HepG2 (cell line): Measurements from ENCODE around the gene HARBI1. TPM values are rescaled to one million over a fixed set of nuclear protein-coding genes. Genes with fewer than 3 reads are reported as not detected.
A peak's percentile ranks its signal among the peaks of the same experiment; 100 is the strongest.

Experiments used
- CENPT ChIP-seq: sonication (generic); formaldehyde crosslinking; IDR thresholded peaks from 2 replicates; pipeline ENCODE4 v1.8.0; 2022; ENCODE audit warnings: low read depth, mild to moderate bottlenecking, moderate library complexity, missing genetic modification reagents
- CHCHD3 ChIP-seq: sonication (generic); formaldehyde crosslinking; IDR thresholded peaks from 2 replicates; pipeline ENCODE4 v1.8.0; 2022; ENCODE audit warnings: mild to moderate bottlenecking, missing genetic modification reagents, moderate library complexity
- GTF3A ChIP-seq: sonication (generic); formaldehyde crosslinking; conservative IDR thresholded peaks from 2 replicates; pipeline ENCODE4 v1.4.0; 2020; ENCODE audit warnings: mild to moderate bottlenecking, missing genetic modification reagents
- HIVEP1 ChIP-seq: sonication (generic); formaldehyde crosslinking; IDR thresholded peaks from 2 replicates; pipeline ENCODE4 v1.4.0; 2020; ENCODE audit warnings: mild to moderate bottlenecking, missing genetic modification reagents
- IKZF1 ChIP-seq: fragments of 450-650 bp; IDR thresholded peaks from 2 replicates; pipeline ENCODE4 v1.7.1; 2016
- JARID2 ChIP-seq: sonication (generic); formaldehyde crosslinking; IDR thresholded peaks from 2 replicates; pipeline ENCODE4 v1.8.1; 2023; ENCODE audit warnings: missing genetic modification reagents, inconsistent platforms; ENCODE audit not compliant: insufficient replicate concordance
- JUN ChIP-seq: sonication (generic); formaldehyde crosslinking; IDR thresholded peaks from 2 replicates; pipeline ENCODE4 v1.4.0; 2020; ENCODE audit warnings: mild to moderate bottlenecking, missing genetic modification reagents
- NFKBIZ ChIP-seq: IDR thresholded peaks from 2 replicates; pipeline ENCODE4 v1.6.1; 2018; ENCODE audit warnings: missing genetic modification reagents, missing compliant biosample characterization
- RBFOX2 ChIP-seq: fragments of 200-400 bp; formaldehyde crosslinking; IDR thresholded peaks from 2 replicates; pipeline ENCODE4 v1.6.1; 2017; ENCODE audit warnings: low read depth, mild to moderate bottlenecking, low read length
- TBL1XR1 ChIP-seq: fragments of 150-350 bp; IDR thresholded peaks from 2 replicates; pipeline ENCODE4 v1.6.1; 2014; ENCODE audit warnings: borderline replicate concordance, low read length; ENCODE audit not compliant: partially characterized antibody
- ZBTB4 ChIP-seq: sonication (generic); formaldehyde crosslinking; IDR thresholded peaks from 2 replicates; pipeline ENCODE4 v1.4.0; 2020; ENCODE audit warnings: missing genetic modification reagents, mild to moderate bottlenecking, borderline replicate concordance
- ZBTB49 ChIP-seq: sonication (generic); formaldehyde crosslinking; IDR thresholded peaks from 2 replicates; pipeline ENCODE4 v1.4.0; 2020; ENCODE audit warnings: missing genetic modification reagents, borderline replicate concordance
- ZNF10 ChIP-seq: sonication (generic); formaldehyde crosslinking; IDR thresholded peaks from 2 replicates; pipeline ENCODE4 v1.4.0; 2020; ENCODE audit warnings: mild to moderate bottlenecking, low read depth, missing genetic modification reagents, borderline replicate concordance
- ZNF292 ChIP-seq: sonication (generic); formaldehyde crosslinking; IDR thresholded peaks from 2 replicates; pipeline ENCODE4 v1.8.1; 2022; ENCODE audit warnings: mild to moderate bottlenecking, low read depth, missing genetic modification reagents, borderline replicate concordance
- ZNF674 ChIP-seq: sonication (generic); formaldehyde crosslinking; IDR thresholded peaks from 2 replicates; pipeline ENCODE4 v1.5.0; 2020; ENCODE audit warnings: low read depth, mild to moderate bottlenecking, missing genetic modification reagents
- ZNF75D ChIP-seq: sonication (generic); formaldehyde crosslinking; IDR thresholded peaks from 2 replicates; pipeline ENCODE4 v1.8.1; 2023; ENCODE audit warnings: missing genetic modification reagents, mild to moderate bottlenecking, borderline replicate concordance
- ZSCAN31 ChIP-seq: sonication (generic); formaldehyde crosslinking; IDR thresholded peaks from 2 replicates; pipeline ENCODE4 v1.5.0; 2020; ENCODE audit warnings: low read depth, mild to moderate bottlenecking, missing genetic modification reagents
- polyA plus RNA-seq, 8 experiments: library from polyadenylated mRNA; depleted of rRNA in 3 of 8; stranded (reverse) in 7 of 8; unstranded in 1 of 8; fragments of >200 nt; fragmentation: Illumina TruSeq in 4 of 8; extraction: Trizol in 4 of 8; gene quantifications; 2 replicates each; pipeline versions ENCODE4 v1.2.1 to v1.2.3, GENCODE V29; 2011 to 2016; ENCODE audit warnings: low read depth in 4 of 8, missing spikeins in 1 of 8, mixed read lengths in 1 of 8; ENCODE audit not compliant: insufficient read depth in 1 of 8
- total RNA-seq, 5 experiments: library from RNA; depleted of rRNA; stranded (reverse); fragments of >200 nt; fragmentation: Illumina TruSeq; extraction: Trizol; gene quantifications; 2 replicates each; pipeline ENCODE4 v1.2.3, GENCODE V29; 2016; ENCODE audit warnings: low read depth in 1 of 5
- TF ChIP-seq, protein P1 (sequence below): sonication (generic); formaldehyde crosslinking; conservative IDR thresholded peaks from 2 replicates; pipeline ENCODE4 v1.8.0; 2022; ENCODE audit warnings: missing genetic modification reagents
- TF ChIP-seq, protein P2 (sequence below): sonication (generic); formaldehyde crosslinking; IDR thresholded peaks from 2 replicates; pipeline ENCODE4 v1.4.0; 2020; ENCODE audit warnings: missing genetic modification reagents

Gene HARBI1
- total and polyA plus RNA-seq, 2 of the 13 experiments (the other 11 are each of a cell fraction or from before 2014, with no cell fraction given): 2.5 to 4.8 TPM

DNA sequence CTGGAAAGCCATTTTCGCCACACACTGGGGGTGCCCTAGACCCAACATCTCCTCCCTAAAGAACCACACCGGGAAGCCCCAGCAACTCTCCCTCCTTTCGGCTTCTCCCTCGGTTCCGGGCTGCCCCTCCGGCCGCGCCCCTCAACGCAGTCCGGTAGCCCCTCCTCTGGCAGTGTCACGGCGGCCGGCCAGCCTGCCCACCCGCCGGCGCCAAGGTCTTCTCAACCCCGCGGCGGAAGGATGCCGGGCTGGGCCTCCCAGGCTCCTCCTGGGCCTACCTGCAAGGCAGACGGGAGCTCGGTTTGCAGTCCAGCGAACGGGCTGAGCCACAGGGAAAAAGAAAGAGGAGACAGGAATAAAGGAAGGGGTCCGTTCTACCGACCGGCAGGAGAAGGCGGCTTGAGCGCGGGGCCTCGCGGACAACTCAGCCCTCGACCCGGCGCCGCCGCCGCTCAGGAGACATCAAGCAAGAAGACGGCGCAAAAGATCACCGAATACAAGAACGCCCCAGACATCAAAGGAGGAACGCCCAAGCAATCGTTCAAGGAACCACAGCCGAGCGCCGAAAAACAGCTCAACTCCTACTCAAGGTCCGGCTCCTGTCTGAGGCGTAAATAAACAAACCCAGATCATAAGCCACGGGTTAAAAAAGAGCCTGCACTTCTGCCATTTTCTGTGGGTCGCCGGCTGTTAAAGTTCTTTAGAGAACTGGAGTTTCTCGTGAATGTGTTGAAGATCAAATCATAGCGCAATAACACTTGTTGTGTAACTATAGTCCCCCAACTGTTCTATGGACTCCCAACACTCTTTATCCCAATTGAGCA lies 23.3 kb downstream of the HARBI1 start, which contains the start of gene AMBRA1 (continued):
- no peak for TF ChIP-seq ZBTB4 (CRISPR knock-in tag)
- no peak for TF ChIP-seq ZNF292 (CRISPR knock-in tag)
- no peak for TF ChIP-seq JUN (CRISPR knock-in tag)
- no peak; the same call in 1 of the 2 replicates for TF ChIP-seq NFKBIZ (CRISPR knock-in tag)
- TF ChIP-seq, protein P1, sequence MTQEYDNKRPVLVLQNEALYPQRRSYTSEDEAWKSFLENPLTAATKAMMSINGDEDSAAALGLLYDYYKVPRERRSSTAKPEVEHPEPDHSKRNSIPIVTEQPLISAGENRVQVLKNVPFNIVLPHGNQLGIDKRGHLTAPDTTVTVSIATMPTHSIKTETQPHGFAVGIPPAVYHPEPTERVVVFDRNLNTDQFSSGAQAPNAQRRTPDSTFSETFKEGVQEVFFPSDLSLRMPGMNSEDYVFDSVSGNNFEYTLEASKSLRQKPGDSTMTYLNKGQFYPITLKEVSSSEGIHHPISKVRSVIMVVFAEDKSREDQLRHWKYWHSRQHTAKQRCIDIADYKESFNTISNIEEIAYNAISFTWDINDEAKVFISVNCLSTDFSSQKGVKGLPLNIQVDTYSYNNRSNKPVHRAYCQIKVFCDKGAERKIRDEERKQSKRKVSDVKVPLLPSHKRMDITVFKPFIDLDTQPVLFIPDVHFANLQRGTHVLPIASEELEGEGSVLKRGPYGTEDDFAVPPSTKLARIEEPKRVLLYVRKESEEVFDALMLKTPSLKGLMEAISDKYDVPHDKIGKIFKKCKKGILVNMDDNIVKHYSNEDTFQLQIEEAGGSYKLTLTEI (CRISPR knock-in tag): no peak
- TF ChIP-seq GTF3A: no peak
- TF ChIP-seq ZBTB49: no peak
- TF ChIP-seq JARID2: no peak
- TF ChIP-seq CHCHD3: no peak
- peak; percentile 68 for TF ChIP-seq HIVEP1
- TF ChIP-seq RBFOX2: peak; percentile 85
- TF ChIP-seq ZNF75D (CRISPR knock-in tag): no peak
- TF ChIP-seq CENPT (CRISPR knock-in tag): no peak
- no peak for TF ChIP-seq IKZF1
- TF ChIP-seq, protein P2, sequence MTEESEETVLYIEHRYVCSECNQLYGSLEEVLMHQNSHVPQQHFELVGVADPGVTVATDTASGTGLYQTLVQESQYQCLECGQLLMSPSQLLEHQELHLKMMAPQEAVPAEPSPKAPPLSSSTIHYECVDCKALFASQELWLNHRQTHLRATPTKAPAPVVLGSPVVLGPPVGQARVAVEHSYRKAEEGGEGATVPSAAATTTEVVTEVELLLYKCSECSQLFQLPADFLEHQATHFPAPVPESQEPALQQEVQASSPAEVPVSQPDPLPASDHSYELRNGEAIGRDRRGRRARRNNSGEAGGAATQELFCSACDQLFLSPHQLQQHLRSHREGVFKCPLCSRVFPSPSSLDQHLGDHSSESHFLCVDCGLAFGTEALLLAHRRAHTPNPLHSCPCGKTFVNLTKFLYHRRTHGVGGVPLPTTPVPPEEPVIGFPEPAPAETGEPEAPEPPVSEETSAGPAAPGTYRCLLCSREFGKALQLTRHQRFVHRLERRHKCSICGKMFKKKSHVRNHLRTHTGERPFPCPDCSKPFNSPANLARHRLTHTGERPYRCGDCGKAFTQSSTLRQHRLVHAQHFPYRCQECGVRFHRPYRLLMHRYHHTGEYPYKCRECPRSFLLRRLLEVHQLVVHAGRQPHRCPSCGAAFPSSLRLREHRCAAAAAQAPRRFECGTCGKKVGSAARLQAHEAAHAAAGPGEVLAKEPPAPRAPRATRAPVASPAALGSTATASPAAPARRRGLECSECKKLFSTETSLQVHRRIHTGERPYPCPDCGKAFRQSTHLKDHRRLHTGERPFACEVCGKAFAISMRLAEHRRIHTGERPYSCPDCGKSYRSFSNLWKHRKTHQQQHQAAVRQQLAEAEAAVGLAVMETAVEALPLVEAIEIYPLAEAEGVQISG (CRISPR knock-in tag): peak; percentile 83
- no peak for TF ChIP-seq ZNF674
- no peak for TF ChIP-seq ZNF10
- peak; percentile 38; the same call in 1 of the 2 replicates for TF ChIP-seq ZSCAN31 (CRISPR knock-in tag)
- no peak for TF ChIP-seq TBL1XR1
